Lung (tissue), 12 donors: ENCODE results near the gene CHST1. TPM values are rescaled to one million over a fixed set of nuclear protein-coding genes. Genes with fewer than 3 reads are reported as not detected.

Experiments used
- ATAC-seq: fragments of 200-7000 bp; cut with Tn5 transposase; one replicate; pipeline ENCODE4 v1.9.1; 2020; ENCODE audit warnings: moderate number of reproducible peaks; ENCODE audit not compliant: insufficient read depth, low FRiP score
- DNase-seq, 3 donors: peaks; one replicate each; pipeline ENCODE4 v3.0.0-alpha.2; 2013 to 2017
- H3K27ac ChIP-seq, 2 donors: one replicate each; pipeline ENCODE4 v1.5.1; 2013; ENCODE audit warnings: mild to moderate bottlenecking in 2 of 2, moderate library complexity in 2 of 2, control low read depth in 1 of 2, inconsistent platforms in 1 of 2, low read depth in 1 of 2, low read length in 1 of 2
- H3K27me3 ChIP-seq, 3 donors: one replicate each; pipeline ENCODE4 v1.5.1; 2013; ENCODE audit warnings: low read length in 2 of 3; ENCODE audit not compliant: control insufficient read depth in 3 of 3, insufficient read depth in 3 of 3
- H3K36me3 ChIP-seq, 4 donors: one replicate each; pipeline ENCODE4 v1.5.1; 2013; ENCODE audit warnings: low read length in 4 of 4, mild to moderate bottlenecking in 1 of 4, moderate library complexity in 1 of 4; ENCODE audit not compliant: control insufficient read depth in 4 of 4, insufficient read depth in 4 of 4
- H3K4me1 ChIP-seq, 5 donors: one replicate each; pipeline ENCODE4 v1.5.1; 2013; ENCODE audit warnings: low read length in 5 of 5, mild to moderate bottlenecking in 2 of 5, moderate library complexity in 1 of 5; ENCODE audit not compliant: control insufficient read depth in 5 of 5, insufficient read depth in 5 of 5
- H3K4me3 ChIP-seq: one replicate; pipeline ENCODE4 v1.5.1; 2013; ENCODE audit warnings: mild to moderate bottlenecking, control low read depth, moderate library complexity
- H3K9ac ChIP-seq, 2 donors: one replicate each; pipeline ENCODE4 v1.5.1; 2013; ENCODE audit warnings: low read length in 2 of 2, control low read depth in 1 of 2; ENCODE audit not compliant: insufficient read depth in 1 of 2
- H3K9me3 ChIP-seq, 4 donors: one replicate each; pipeline ENCODE4 v1.5.1; 2013; ENCODE audit warnings: low read length in 3 of 4, mild to moderate bottlenecking in 1 of 4, moderate library complexity in 1 of 4; ENCODE audit not compliant: control insufficient read depth in 4 of 4, insufficient read depth in 3 of 4
- CTCF ChIP-seq: IDR thresholded peaks from 2 replicates; pipeline ENCODE4 v1.5.1; 2012; ENCODE audit warnings: mild to moderate bottlenecking; ENCODE audit errors: control extremely low read depth, extremely low read depth
- WGBS, 2 donors: extraction: QIAGEN DNeasy Blood & Tissue Kit; methylation state at CpG; one replicate each; pipeline ENCODE4 v1.1.7; 2013; 5-methylcytosine and 5-hydroxymethylcytosine counted together
- polyA plus RNA-seq, 2 donors: library from polyadenylated mRNA; stranded (reverse); fragments of 200-250 nt; gene quantifications; one replicate each; pipeline ENCODE4 v1.2.1, GENCODE V29; 2013
- total RNA-seq, 2 donors: library from RNA; depleted of rRNA in 1 of 2; stranded (reverse); fragments of >200 nt in 1 of 2; gene quantifications; one replicate each; pipeline ENCODE4 v1.2.1, GENCODE V29; 2014 to 2021
- donor health status: control.
- donor health status: control.
- donor health status: Bipolar disorder and iron deficiency.
- donor health status: healthy.
- donor health status: DM: yes; HTN: yes; CAD: no.

The CHST1 gene
- total and polyA plus RNA-seq, 4 donors: 1.7 to 2.4 (median 1.9) TPM

- ATAC-seq: no peak
- WGBS, 2 donors: 78 to 93% methylated on average over 3 of the region's 3 CpGs
- H3K27ac ChIP-seq: no peak overlapping the region
- H3K27me3 ChIP-seq: peaks cover 0 to 11% (median 7%) of the 10 kb centered on the region in 3 donors
- H3K9me3 ChIP-seq: no peaks in the 10 kb centered on the region
- H3K9ac ChIP-seq: no peak overlapping the region
- TF ChIP-seq CTCF: no peak
- no peak for DNase-seq
- no peak overlapping the region for H3K4me3 ChIP-seq
- H3K4me1 ChIP-seq: peaks cover 0 to 8% (median 4%) of the 10 kb centered on the region in 5 donors
- H3K36me3 ChIP-seq: no peaks in the 10 kb centered on the region
These were observed 3.7 kb upstream of the CHST1 start for GRCh38 chr11:45669146-45669545.

GRCh38 chr11:45667929-45668680 lies 2.7 kb upstream of the CHST1 start:
- no peak for DNase-seq
- Histone ChIP-seq H3K9ac (no peak overlapping the region), H3K4me1 (peaks cover 0 to 19% (median 9%) of the 10 kb centered on the region in 5 donors), H3K27me3 (peaks cover 0 to 22% (median 16%) of the 10 kb centered on the region in 3 donors), H3K27ac (no peak overlapping the region), H3K4me3 (no peak overlapping the region), H3K9me3 (no peaks in the 10 kb centered on the region), H3K36me3 (no peaks in the 10 kb centered on the region)
- no peak for ATAC-seq
- WGBS, 2 donors: 85 to 89% methylated on average over 5 of the region's 5 CpGs
- no peak for TF ChIP-seq CTCF

- WGBS, 2 donors: 66 to 76% methylated on average over 12 of the region's 12 CpGs
- H3K9ac ChIP-seq: no peak overlapping the region
- no peaks in the 10 kb centered on the region for H3K36me3 ChIP-seq
- H3K9me3 ChIP-seq: no peaks in the 10 kb centered on the region
- H3K4me3 ChIP-seq: no peak overlapping the region
- no peak for TF ChIP-seq CTCF
- peaks cover 0 to 30% (median 9%) of the 10 kb centered on the region in 5 donors for H3K4me1 ChIP-seq
- ATAC-seq (no peak), DNase-seq (no peak)
- H3K27ac ChIP-seq: no peak overlapping the region
- peaks cover 0 to 26% (median 23%) of the 10 kb centered on the region in 3 donors for H3K27me3 ChIP-seq
These were observed 1.5 kb upstream of the CHST1 start for GRCh38 chr11:45666648-45667642.
